Ectodermal cell (in vitro differentiated cells): ENCODE data around the gene CEP85L.

Source experiments
- H3K27ac ChIP-seq: 2 replicates; pipeline ENCODE4 v1.7.0; 2013; ENCODE audit warnings: mild to moderate bottlenecking, low read depth, low read length; ENCODE audit not compliant: insufficient read depth, poor library complexity, severe bottlenecking
- H3K27me3 ChIP-seq: 2 replicates; pipeline ENCODE4 v1.7.0; 2013; ENCODE audit warnings: mild to moderate bottlenecking, low read length; ENCODE audit not compliant: insufficient read depth, control insufficient read depth, poor library complexity, severe bottlenecking
- H3K36me3 ChIP-seq: one replicate; pipeline ENCODE4 v1.7.0; 2013; ENCODE audit warnings: low read length; ENCODE audit not compliant: control insufficient read depth, insufficient read depth
- H3K4me1 ChIP-seq: one replicate; pipeline ENCODE4 v1.7.0; 2013; ENCODE audit warnings: low read length; ENCODE audit not compliant: control insufficient read depth, insufficient read depth
- H3K4me3 ChIP-seq: 2 replicates; pipeline ENCODE4 v1.7.0; 2013; ENCODE audit warnings: low read depth, low read length, control low read depth; ENCODE audit not compliant: insufficient read depth
- H3K9me3 ChIP-seq: 2 replicates; pipeline ENCODE4 v1.7.0; 2013; ENCODE audit warnings: mild to moderate bottlenecking, low read length, moderate library complexity; ENCODE audit not compliant: control insufficient read depth
- WGBS, 2 experiments: methylation state at CpG; one replicate each; pipeline ENCODE4 v1.1.7; 2013; ENCODE audit warnings: missing lambda C conversion rate in 2 of 2; 5-methylcytosine and 5-hydroxymethylcytosine counted together

The CEP85L gene

GRCh38 chr6:118678866-118679265 lies 27.5 kb upstream of the CEP85L start:
- Histone ChIP-seq H3K4me1 (no peaks in the 10 kb centered on the region), H3K36me3 (no peaks in the 10 kb centered on the region), H3K27ac (no peak overlapping the region), H3K9me3 (no peaks in the 10 kb centered on the region), H3K4me3 (no peak overlapping the region), H3K27me3 (no peaks in the 10 kb centered on the region)
- WGBS, 2 experiments: 92 to 100% methylated on average over 1 of the region's 1 CpG

GRCh38 chr6:118677193-118677592 lies 25.8 kb upstream of the CEP85L start:
- Histone ChIP-seq H3K27ac (no peak overlapping the region), H3K4me1 (no peaks in the 10 kb centered on the region), H3K36me3 (no peaks in the 10 kb centered on the region), H3K27me3 (no peaks in the 10 kb centered on the region), H3K4me3 (no peak overlapping the region), H3K9me3 (no peaks in the 10 kb centered on the region)
- WGBS, 2 experiments: 78 to 80% methylated on average over 4 of the region's 4 CpGs

GRCh38 chr6:118675225-118675624 lies 23.8 kb upstream of the CEP85L start:
- Histone ChIP-seq H3K9me3 (no peaks in the 10 kb centered on the region), H3K36me3 (no peaks in the 10 kb centered on the region), H3K4me3 (no peak overlapping the region), H3K27me3 (no peaks in the 10 kb centered on the region), H3K4me1 (no peaks in the 10 kb centered on the region), H3K27ac (no peak overlapping the region)
- no CpG with 5 or more reads among the region's 1 CpG for WGBS, 2 experiments

- 100% methylated on average over 1 of the region's 1 CpG for WGBS, 2 experiments
- H3K36me3 ChIP-seq: no peaks in the 10 kb centered on the region
- H3K9me3 ChIP-seq: no peaks in the 10 kb centered on the region
- H3K27ac ChIP-seq: no peak overlapping the region
- H3K4me1 ChIP-seq: no peaks in the 10 kb centered on the region
- H3K27me3 ChIP-seq: no peaks in the 10 kb centered on the region
- no peak overlapping the region for H3K4me3 ChIP-seq
Observed at GRCh38 chr6:118674772-118675171, 23.4 kb upstream of the CEP85L start.

- Histone ChIP-seq H3K9me3 (no peaks in the 10 kb centered on the region), H3K4me1 (no peaks in the 10 kb centered on the region), H3K27ac (no peak overlapping the region), H3K27me3 (no peaks in the 10 kb centered on the region), H3K4me3 (no peak overlapping the region), H3K36me3 (no peaks in the 10 kb centered on the region)
- WGBS, 2 experiments: 90 to 94% methylated on average over 2 of the region's 2 CpGs
Observed at GRCh38 chr6:118672678-118673077, 21.3 kb upstream of the CEP85L start.

GRCh38 chr6:118669561-118669960 lies 18.2 kb upstream of the CEP85L start:
- Histone ChIP-seq H3K36me3 (no peaks in the 10 kb centered on the region), H3K27ac (no peak overlapping the region), H3K27me3 (no peaks in the 10 kb centered on the region), H3K9me3 (no peaks in the 10 kb centered on the region), H3K4me3 (no peak overlapping the region), H3K4me1 (no peaks in the 10 kb centered on the region)
- 97 to 98% methylated on average over 1 of the region's 1 CpG for WGBS, 2 experiments

- Histone ChIP-seq H3K27me3 (no peaks in the 10 kb centered on the region), H3K36me3 (no peaks in the 10 kb centered on the region), H3K4me1 (no peaks in the 10 kb centered on the region), H3K9me3 (no peaks in the 10 kb centered on the region), H3K27ac (no peak overlapping the region), H3K4me3 (no peak overlapping the region)
- 76 to 86% methylated on average over 1 of the region's 1 CpG for WGBS, 2 experiments
Observed at GRCh38 chr6:118668761-118669385, 17.5 kb upstream of the CEP85L start.

- no peaks in the 10 kb centered on the region for H3K27me3 ChIP-seq
- H3K4me1 ChIP-seq: no peaks in the 10 kb centered on the region
- no peak overlapping the region for H3K4me3 ChIP-seq
- no peak overlapping the region for H3K27ac ChIP-seq
- 100% methylated on average over 1 of the region's 1 CpG; no CpG with 5 or more reads in 1 of the 2 experiments for WGBS, 2 experiments
- H3K36me3 ChIP-seq: no peaks in the 10 kb centered on the region
- H3K9me3 ChIP-seq: no peaks in the 10 kb centered on the region
Observed at GRCh38 chr6:118667988-118668387, 16.6 kb upstream of the CEP85L start.

GRCh38 chr6:118665011-118665410 lies 13.6 kb upstream of the CEP85L start:
- H3K4me1 ChIP-seq: no peaks in the 10 kb centered on the region
- no peaks in the 10 kb centered on the region for H3K9me3 ChIP-seq
- H3K4me3 ChIP-seq: no peak overlapping the region
- 86 to 92% methylated on average over 3 of the region's 3 CpGs for WGBS, 2 experiments
- H3K27me3 ChIP-seq: no peaks in the 10 kb centered on the region
- H3K27ac ChIP-seq: no peak overlapping the region
- no peaks in the 10 kb centered on the region for H3K36me3 ChIP-seq

GRCh38 chr6:118663993-118664985 lies 12.9 kb upstream of the CEP85L start:
- no peak overlapping the region for H3K4me3 ChIP-seq
- H3K27ac ChIP-seq: no peak overlapping the region
- no peaks in the 10 kb centered on the region for H3K9me3 ChIP-seq
- H3K36me3 ChIP-seq: no peaks in the 10 kb centered on the region
- H3K27me3 ChIP-seq: no peaks in the 10 kb centered on the region
- H3K4me1 ChIP-seq: no peaks in the 10 kb centered on the region
- WGBS, 2 experiments: 93% methylated on average over 10 of the region's 10 CpGs
